ENCODE measurements around the gene ZNF592.

GRCh38 chr15:84827246-84827645 lies 78.9 kb downstream of the ZNF592 start:
- no peak for TF ChIP-seq CTCF (conservative IDR thresholded peaks at IDR 0.05 in 1 of 2, IDR thresholded peaks at IDR 0.05 in 1 of 2; ENCODE audit: low read depth in 1 of 2, low read length in 2 of 2)
- no peak for TF ChIP-seq EZH2 (IDR thresholded peaks at IDR 0.05; ENCODE audit: low read length, missing control alignments)

Measured in fibroblast of lung (primary cell).